Uterus (tissue), 4 donors: ENCODE measurements around the gene TANK. TPM values are rescaled to one million over a fixed set of nuclear protein-coding genes. Genes with fewer than 3 reads are reported as not detected.

Source experiments
- DNase-seq, 2 donors: peaks; one replicate each; pipeline ENCODE4 v3.0.0-alpha.2; 2019 to 2020
- H3K27ac ChIP-seq, 2 donors: fragments of 200-600 bp; sonication (generic); 1 replicate in 1 of 2; 2 replicates in 1 of 2; pipeline ENCODE4 v1.5.1; 2016 to 2018
- H3K27me3 ChIP-seq, 2 donors: fragments of 200-600 bp; sonication (generic); one replicate each; pipeline ENCODE4 v1.5.1; 2018 to 2019; ENCODE audit warnings: control low read depth in 1 of 2
- H3K36me3 ChIP-seq, 2 donors: fragments of 200-600 bp; sonication (generic); one replicate each; pipeline ENCODE4 v1.5.1; 2019; ENCODE audit warnings: control low read depth in 1 of 2
- H3K4me1 ChIP-seq, 2 donors: fragments of 200-600 bp; sonication (generic); one replicate each; pipeline ENCODE4 v1.5.1; 2018 to 2019; ENCODE audit warnings: control low read depth in 1 of 2
- H3K4me3 ChIP-seq, 2 donors: fragments of 200-600 bp; sonication (generic); 1 replicate in 1 of 2; 2 replicates in 1 of 2; pipeline ENCODE4 v1.5.1; 2018 to 2019; ENCODE audit warnings: mild to moderate bottlenecking in 1 of 2
- H3K9me3 ChIP-seq, 2 donors: fragments of 200-600 bp; sonication (generic); one replicate each; pipeline ENCODE4 v1.5.1; 2019; ENCODE audit warnings: control low read depth in 1 of 2
- CTCF ChIP-seq, 4 experiments: fragments of 200-600 bp in 2 of 4; fragments of 450-650 bp in 2 of 4; sonication (generic) in 2 of 4; IDR thresholded peaks; one replicate each; pipeline ENCODE4 v1.5.1; 2016 to 2019; ENCODE audit warnings: antibody characterized with exemption in 4 of 4, mild to moderate bottlenecking in 2 of 4, moderate library complexity in 1 of 4
- POLR2A ChIP-seq, 2 donors: fragments of 450-650 bp; IDR thresholded peaks; one replicate each; pipeline ENCODE4 v1.6.1; 2016; ENCODE audit warnings: antibody characterized with exemption in 2 of 2, mild to moderate bottlenecking in 1 of 2, moderate library complexity in 1 of 2
- intact Hi-C: fragments of 100-400 bp; cut with DNase I; formaldehyde crosslinking; loops from one replicate; pipeline ENCODE4 v1.15.1; 2023; ENCODE audit warnings: low total_unique reads
- total RNA-seq, 4 donors: library from RNA; depleted of rRNA in 3 of 4; stranded (reverse); fragments of >200 nt in 3 of 4; gene quantifications; one replicate each; pipeline versions ENCODE4 v1.1.0 to v1.2.4, GENCODE V29; 2014 to 2023
- donor health status: DM: yes; HTN: yes; CAD: no.

TANK gene
- total RNA-seq, 4 donors from 2014 or later: 56.6 to 131 (median 70.7) TPM

- Histone ChIP-seq H3K9me3 (no peaks in the 10 kb centered on the region), H3K4me3 (no peak overlapping the region), H3K27ac (no peak overlapping the region), H3K27me3 (no peaks in the 10 kb centered on the region), H3K4me1 (no peaks in the 10 kb centered on the region), H3K36me3 (no peaks in the 10 kb centered on the region)
- intact Hi-C loops: no loop called here
- TF ChIP-seq POLR2A (IDR thresholded peaks at IDR 0.05) (no peak), CTCF (IDR thresholded peaks at IDR 0.05) (no peak)
- DNase-seq: no peak
Observed at GRCh38 chr2:161230959-161231358, 70.7 kb downstream of the TANK start.

GRCh38 chr2:161232571-161232970 is 72.3 kb downstream of the TANK start:
- Histone ChIP-seq H3K27me3 (no peaks in the 10 kb centered on the region), H3K36me3 (no peaks in the 10 kb centered on the region), H3K27ac (no peak overlapping the region), H3K4me1 (no peaks in the 10 kb centered on the region), H3K4me3 (no peak overlapping the region), H3K9me3 (no peaks in the 10 kb centered on the region)
- no peak for DNase-seq
- TF ChIP-seq POLR2A (IDR thresholded peaks at IDR 0.05): no peak
- no peak for TF ChIP-seq CTCF (IDR thresholded peaks at IDR 0.05)
- intact Hi-C loops: no loop called here

GRCh38 chr2:161233858-161234431 is 73.7 kb downstream of the TANK start:
- Histone ChIP-seq H3K4me3 (no peak overlapping the region), H3K4me1 (no peaks in the 10 kb centered on the region), H3K27me3 (no peaks in the 10 kb centered on the region), H3K9me3 (no peaks in the 10 kb centered on the region), H3K36me3 (no peaks in the 10 kb centered on the region), H3K27ac (no peak overlapping the region)
- intact Hi-C loops: no loop called here
- no peak for TF ChIP-seq POLR2A (IDR thresholded peaks at IDR 0.05)
- no peak for DNase-seq

- intact Hi-C loops: no loop called here
- DNase-seq: no peak
- no peaks in the 10 kb centered on the region for H3K36me3 ChIP-seq
- no peak overlapping the region for H3K27ac ChIP-seq
- H3K9me3 ChIP-seq: no peaks in the 10 kb centered on the region
- H3K27me3 ChIP-seq: no peaks in the 10 kb centered on the region
- H3K4me3 ChIP-seq: no peak overlapping the region
- no peaks in the 10 kb centered on the region for H3K4me1 ChIP-seq
- TF ChIP-seq CTCF (IDR thresholded peaks at IDR 0.05): no peak
- TF ChIP-seq POLR2A (IDR thresholded peaks at IDR 0.05): no peak
Observed at GRCh38 chr2:161234627-161235026, 74.4 kb downstream of the TANK start.

- no peaks in the 10 kb centered on the region for H3K4me1 ChIP-seq
- intact Hi-C loops: no loop called here
- peak overlapping the region; percentile 25 to 63 for H3K4me3 ChIP-seq
- no peaks in the 10 kb centered on the region for H3K9me3 ChIP-seq
- peak overlapping the region; percentile 12 to 36 for H3K27ac ChIP-seq
- TF ChIP-seq POLR2A (IDR thresholded peaks at IDR 0.05) (no peak), CTCF (IDR thresholded peaks at IDR 0.05) (no peak)
- DNase-seq: peak; percentile 63 to 70
- H3K36me3 ChIP-seq: no peaks in the 10 kb centered on the region
- H3K27me3 ChIP-seq: no peaks in the 10 kb centered on the region
Observed at GRCh38 chr2:161237392-161238264, 77.4 kb downstream of the TANK start.
